GM23338 (cell line): Measurements from ENCODE around the gene ZBTB8OS.

Experiments
- CREB1 ChIP-seq: fragments of 250-450 bp; sonication (Bioruptor Pico); IDR thresholded peaks from 2 replicates; pipeline ENCODE4 v1.5.0; 2020; ENCODE audit warnings: low read depth, mild to moderate bottlenecking, moderate library complexity
- EZH2 ChIP-seq: fragments of 200-600 bp; sonication (generic); IDR thresholded peaks from one replicate; pipeline ENCODE4 v1.8.0; 2017; ENCODE audit warnings: antibody characterized with exemption, mild to moderate bottlenecking, low read depth; ENCODE audit not compliant: unreplicated experiment
- EZH2phosphoT487 ChIP-seq: fragments of 200-600 bp; sonication (generic); IDR thresholded peaks from one replicate; pipeline ENCODE4 v1.8.1; 2018; ENCODE audit warnings: antibody characterized with exemption; ENCODE audit not compliant: unreplicated experiment
- POLR2AphosphoS5 ChIP-seq: IDR thresholded peaks from 2 replicates; pipeline ENCODE4 v1.6.1; 2016; ENCODE audit warnings: antibody characterized with exemption, low read depth
- REST ChIP-seq: IDR thresholded peaks from one replicate; pipeline ENCODE4 v1.6.1; 2018; ENCODE audit warnings: antibody characterized with exemption; ENCODE audit not compliant: unreplicated experiment
- TF ChIP-seq, protein P1 (sequence below), 2 experiments: fragments of 200-600 bp in 1 of 2; sonication (generic) in 1 of 2; conservative IDR thresholded peaks; 2 replicates each; pipeline versions ENCODE4 v1.5.1 to v1.6.1; 2016 to 2017; ENCODE audit warnings: antibody characterized with exemption in 2 of 2, low read depth in 2 of 2, mild to moderate bottlenecking in 2 of 2, moderate library complexity in 1 of 2

DNA sequence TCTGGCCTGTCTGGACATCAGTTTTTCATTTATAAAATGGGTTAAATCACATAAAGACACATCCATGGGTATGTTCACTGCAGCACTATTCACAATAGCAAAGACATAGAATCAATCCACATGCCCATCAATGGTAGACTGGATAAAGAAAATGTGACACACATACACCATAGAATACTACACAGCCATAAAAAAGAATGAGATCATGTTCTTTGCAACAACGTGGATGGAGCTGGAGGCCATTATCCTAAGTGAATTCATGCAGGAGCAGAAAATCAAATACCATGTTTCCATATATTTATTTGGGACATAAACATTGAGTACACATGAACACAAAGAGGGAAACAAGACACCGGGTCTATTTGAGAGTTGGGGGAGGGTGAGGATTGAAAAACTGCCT is 28.1 kb downstream of the ZBTB8OS start:
- TF ChIP-seq CREB1 (CRISPR knock-in tag) (no peak), EZH2phosphoT487 (no peak), POLR2AphosphoS5 (no peak), EZH2 (no peak), REST (no peak)
- TF ChIP-seq, protein P1, sequence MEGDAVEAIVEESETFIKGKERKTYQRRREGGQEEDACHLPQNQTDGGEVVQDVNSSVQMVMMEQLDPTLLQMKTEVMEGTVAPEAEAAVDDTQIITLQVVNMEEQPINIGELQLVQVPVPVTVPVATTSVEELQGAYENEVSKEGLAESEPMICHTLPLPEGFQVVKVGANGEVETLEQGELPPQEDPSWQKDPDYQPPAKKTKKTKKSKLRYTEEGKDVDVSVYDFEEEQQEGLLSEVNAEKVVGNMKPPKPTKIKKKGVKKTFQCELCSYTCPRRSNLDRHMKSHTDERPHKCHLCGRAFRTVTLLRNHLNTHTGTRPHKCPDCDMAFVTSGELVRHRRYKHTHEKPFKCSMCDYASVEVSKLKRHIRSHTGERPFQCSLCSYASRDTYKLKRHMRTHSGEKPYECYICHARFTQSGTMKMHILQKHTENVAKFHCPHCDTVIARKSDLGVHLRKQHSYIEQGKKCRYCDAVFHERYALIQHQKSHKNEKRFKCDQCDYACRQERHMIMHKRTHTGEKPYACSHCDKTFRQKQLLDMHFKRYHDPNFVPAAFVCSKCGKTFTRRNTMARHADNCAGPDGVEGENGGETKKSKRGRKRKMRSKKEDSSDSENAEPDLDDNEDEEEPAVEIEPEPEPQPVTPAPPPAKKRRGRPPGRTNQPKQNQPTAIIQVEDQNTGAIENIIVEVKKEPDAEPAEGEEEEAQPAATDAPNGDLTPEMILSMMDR (conservative IDR thresholded peaks at IDR 0.05; ENCODE audit: low read depth in 2 of 2): no peak
